SK-N-SH (cell line): ENCODE data around the gene ELOA. TPM values are rescaled to one million over a fixed set of nuclear protein-coding genes. Genes with fewer than 3 reads are reported as not detected.

ENCODE experiments used
- CTCF ChIA-PET: fragments of 300-600, 350-600 bp; formaldehyde crosslinking; extraction: SDS; loops from one replicate; lab custom pipeline; 2021; lab: Yijun Ruan, JAX
- POLR2A ChIA-PET: fragments of 350-600 bp; sonication (Branson Sonifier 250); formaldehyde crosslinking; extraction: SDS; loops from one replicate; lab custom pipeline; 2020; ENCODE audit warnings: antibody characterized with exemption, inconsistent platforms; lab: Yijun Ruan, JAX
- DNase-seq: peaks from one replicate; pipeline ENCODE4 v3.0.0; 2012
- H2AFZ ChIP-seq: fragments of 200-600 bp; sonication (generic); 2 replicates; pipeline ENCODE4 v1.8.1; 2016; ENCODE audit warnings: antibody characterized with exemption, mild to moderate bottlenecking, low read depth
- H3F3A ChIP-seq: fragments of 200-600 bp; sonication (generic); replicated peaks from 2 replicates; pipeline ENCODE3; 2016; ENCODE audit warnings: antibody characterized with exemption, mild to moderate bottlenecking; ENCODE audit not compliant: insufficient read depth
- H3K27ac ChIP-seq, 2 experiments: fragments of 200-500 bp in 1 of 2; fragments of 200-600 bp in 1 of 2; sonication (Bioruptor generic) in 1 of 2; sonication (generic), shearing (Covaris generic) in 1 of 2; 2 replicates each; pipeline versions ENCODE4 v1.5.1 to v1.6.1; 2014 to 2016; ENCODE audit warnings: low read depth in 2 of 2, inconsistent platforms in 1 of 2, low read length in 1 of 2, mild to moderate bottlenecking in 1 of 2, mixed read lengths in 1 of 2
- H3K27me3 ChIP-seq: fragments of 200-600 bp; sonication (generic), shearing (Covaris generic); 2 replicates; pipeline ENCODE4 v1.6.1; 2016; ENCODE audit warnings: mixed run types; ENCODE audit not compliant: insufficient read depth
- H3K36me3 ChIP-seq, 2 experiments: fragments of 200-500 bp in 1 of 2; fragments of 200-600 bp in 1 of 2; sonication (Bioruptor generic) in 1 of 2; sonication (generic) in 1 of 2; replicated peaks in 1 of 2; 2 replicates each; pipeline versions ENCODE3 to v1.5.1; 2014 to 2016; ENCODE audit warnings: low read length in 1 of 2, mild to moderate bottlenecking in 1 of 2; ENCODE audit not compliant: insufficient read depth in 2 of 2, control insufficient read depth in 1 of 2
- H3K4me1 ChIP-seq, 2 experiments: fragments of 200-500 bp in 1 of 2; fragments of 200-600 bp in 1 of 2; sonication (Bioruptor generic) in 1 of 2; sonication (generic), shearing (Covaris generic) in 1 of 2; 2 replicates each; pipeline versions ENCODE4 v1.5.1 to v1.6.1; 2014 to 2016; ENCODE audit warnings: low read depth in 1 of 2, low read length in 1 of 2, mixed run types in 1 of 2; ENCODE audit not compliant: insufficient read depth in 2 of 2, control insufficient read depth in 1 of 2
- H3K4me2 ChIP-seq: fragments of 200-600 bp; sonication (generic), shearing (Covaris generic); 2 replicates; pipeline ENCODE4 v1.6.1; 2017; ENCODE audit warnings: mixed run types
- H3K4me3 ChIP-seq, 2 experiments: fragments of 200-500 bp in 1 of 2; fragments of 200-600 bp in 1 of 2; sonication (Bioruptor generic) in 1 of 2; sonication (generic), shearing (Covaris generic) in 1 of 2; 2 replicates each; pipeline versions ENCODE4 v1.5.1 to v1.8.1; 2014 to 2016; ENCODE audit warnings: low read depth in 2 of 2, inconsistent platforms in 1 of 2, low read length in 1 of 2, mild to moderate bottlenecking in 1 of 2, mixed read lengths in 1 of 2, moderate library complexity in 1 of 2
- H3K79me2 ChIP-seq: fragments of 200-600 bp; sonication (generic); 2 replicates; pipeline ENCODE4 v1.8.1; 2017; ENCODE audit warnings: mild to moderate bottlenecking; ENCODE audit not compliant: insufficient read depth
- H3K9ac ChIP-seq: fragments of 200-600 bp; sonication (generic); 2 replicates; pipeline ENCODE4 v1.6.1; 2017; ENCODE audit warnings: mixed run types
- H3K9me2 ChIP-seq: fragments of 200-600 bp; sonication (generic); 2 replicates; pipeline ENCODE4 v1.6.1; 2017; ENCODE audit warnings: mixed run types
- H3K9me3 ChIP-seq: fragments of 200-600 bp; sonication (generic); 2 replicates; pipeline ENCODE4 v1.6.1; 2017; ENCODE audit warnings: mixed run types, mild to moderate bottlenecking, moderate library complexity
- H4K20me1 ChIP-seq: fragments of 200-600 bp; sonication (generic); 2 replicates; pipeline ENCODE4 v1.6.1; 2017; ENCODE audit warnings: mild to moderate bottlenecking, mixed run types; ENCODE audit not compliant: insufficient read depth
- ELF1 ChIP-seq: IDR thresholded peaks from 2 replicates; pipeline ENCODE4 v1.4.0; 2012
- EP300 ChIP-seq, 2 experiments: IDR thresholded peaks; 2 replicates each; pipeline versions ENCODE4 v1.4.0 to v1.6.1; 2012; ENCODE audit warnings: borderline replicate concordance in 1 of 2, low read depth in 1 of 2, low read length in 1 of 2
- EZH2phosphoT487 ChIP-seq: fragments of 200-600 bp; sonication (generic); IDR thresholded peaks from 2 replicates; pipeline ENCODE4 v1.6.1; 2017; ENCODE audit warnings: low read depth, mixed run types, mild to moderate bottlenecking, antibody characterized with exemption, moderate library complexity, borderline replicate concordance
- FOSL2 ChIP-seq: IDR thresholded peaks from 2 replicates; pipeline ENCODE4 v1.4.0; 2012; ENCODE audit warnings: low read depth, mild to moderate bottlenecking, moderate library complexity, borderline replicate concordance
- GABPA ChIP-seq: IDR thresholded peaks from 2 replicates; pipeline ENCODE4 v1.4.0; 2012; ENCODE audit warnings: low read depth, mild to moderate bottlenecking
- MAX ChIP-seq: IDR thresholded peaks from 2 replicates; pipeline ENCODE4 v1.4.0; 2012; ENCODE audit warnings: low read depth
- MEF2A ChIP-seq: IDR thresholded peaks from 2 replicates; pipeline ENCODE4 v1.4.0; 2012; ENCODE audit warnings: low read depth, borderline replicate concordance
- RFX5 ChIP-seq: IDR thresholded peaks from 2 replicates; pipeline ENCODE4 v1.6.1; 2012; ENCODE audit warnings: mild to moderate bottlenecking, improper control_type of control experiment, low read length
- TAF1 ChIP-seq: IDR thresholded peaks from 2 replicates; pipeline ENCODE4 v1.6.1; 2012; ENCODE audit warnings: low read depth, mild to moderate bottlenecking, low read length, moderate library complexity, borderline replicate concordance
- USF1 ChIP-seq: IDR thresholded peaks from 2 replicates; pipeline ENCODE4 v1.4.0; 2012; ENCODE audit warnings: low read depth, borderline replicate concordance
- WGBS: methylation state at CpG from one replicate; pipeline ENCODE4 v1.1.6; 2017; ENCODE audit warnings: low lambda C conversion rate; 5-methylcytosine and 5-hydroxymethylcytosine counted together
- polyA plus RNA-seq, 3 experiments: library from polyadenylated mRNA; depleted of rRNA; stranded (reverse); fragments of >200 nt; gene quantifications; 2 replicates each; pipeline ENCODE4 v1.2.3, GENCODE V29; 2012
- TF ChIP-seq, protein P1 (sequence below): IDR thresholded peaks from 2 replicates; pipeline ENCODE4 v1.6.1; 2012; ENCODE audit warnings: mild to moderate bottlenecking, low read depth, low read length, moderate library complexity

The ELOA gene
- polyA plus RNA-seq, 1 of the 3 experiments (the other 2 are of a cell fraction), result 14.5 TPM

DNA sequence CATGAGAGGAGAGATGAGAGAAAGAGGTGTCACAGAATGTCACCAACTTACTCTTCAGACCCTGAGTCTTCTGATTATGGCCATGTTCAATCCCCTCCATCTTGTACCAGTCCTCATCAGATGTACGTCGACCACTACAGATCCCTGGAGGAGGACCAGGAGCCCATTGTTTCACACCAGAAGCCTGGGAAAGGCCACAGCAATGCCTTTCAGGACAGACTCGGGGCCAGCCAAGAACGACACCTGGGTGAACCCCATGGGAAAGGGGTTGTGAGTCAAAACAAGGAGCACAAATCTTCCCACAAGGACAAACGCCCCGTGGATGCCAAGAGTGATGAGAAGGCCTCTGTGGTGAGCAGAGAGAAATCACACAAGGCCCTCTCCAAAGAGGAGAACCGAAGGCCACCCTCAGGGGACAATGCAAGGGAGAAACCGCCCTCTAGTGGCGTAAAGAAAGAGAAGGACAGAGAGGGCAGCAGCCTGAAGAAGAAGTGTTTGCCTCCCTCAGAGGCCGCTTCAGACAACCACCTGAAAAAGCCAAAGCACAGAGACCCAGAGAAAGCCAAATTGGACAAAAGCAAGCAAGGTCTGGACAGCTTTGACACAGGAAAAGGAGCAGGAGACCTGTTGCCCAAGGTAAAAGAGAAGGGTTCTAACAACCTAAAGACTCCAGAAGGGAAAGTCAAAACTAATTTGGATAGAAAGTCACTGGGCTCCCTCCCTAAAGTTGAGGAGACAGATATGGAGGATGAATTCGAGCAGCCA, 8.0 kb downstream of the ELOA start (continued):
- TF ChIP-seq USF1 (no peak), EZH2phosphoT487 (no peak), EP300 (IDR thresholded peaks at IDR 0.05; ENCODE audit: borderline replicate concordance in 1 of 2, low read depth in 1 of 2, low read length in 1 of 2) (no peak), RFX5 (no peak), FOSL2 (no peak)
- TF ChIP-seq, all 33 proteins: peak for 3

GRCh38 chr1:23751815-23752200, 8.5 kb downstream of the ELOA start:
- H3K36me3 ChIP-seq, result peaks cover 75 to 86% of the 10 kb centered on the region in 2 experiments
- POLR2A ChIA-PET, result no interaction called here
- no peak overlapping the region for H3K27ac ChIP-seq
- H3K9ac ChIP-seq, result no peak overlapping the region
- H3K4me2 ChIP-seq, result no peak overlapping the region
- peaks cover 8% of the 10 kb centered on the region for H3F3A ChIP-seq
- TF ChIP-seq EP300 (IDR thresholded peaks at IDR 0.05; ENCODE audit: borderline replicate concordance in 1 of 2, low read depth in 1 of 2, low read length in 1 of 2) (no peak), GABPA (no peak), TAF1 (no peak), EZH2phosphoT487 (no peak), MAX (no peak), ELF1 (no peak), FOSL2 (no peak), MEF2A (no peak), USF1 (no peak)
- TF ChIP-seq, protein P1, sequence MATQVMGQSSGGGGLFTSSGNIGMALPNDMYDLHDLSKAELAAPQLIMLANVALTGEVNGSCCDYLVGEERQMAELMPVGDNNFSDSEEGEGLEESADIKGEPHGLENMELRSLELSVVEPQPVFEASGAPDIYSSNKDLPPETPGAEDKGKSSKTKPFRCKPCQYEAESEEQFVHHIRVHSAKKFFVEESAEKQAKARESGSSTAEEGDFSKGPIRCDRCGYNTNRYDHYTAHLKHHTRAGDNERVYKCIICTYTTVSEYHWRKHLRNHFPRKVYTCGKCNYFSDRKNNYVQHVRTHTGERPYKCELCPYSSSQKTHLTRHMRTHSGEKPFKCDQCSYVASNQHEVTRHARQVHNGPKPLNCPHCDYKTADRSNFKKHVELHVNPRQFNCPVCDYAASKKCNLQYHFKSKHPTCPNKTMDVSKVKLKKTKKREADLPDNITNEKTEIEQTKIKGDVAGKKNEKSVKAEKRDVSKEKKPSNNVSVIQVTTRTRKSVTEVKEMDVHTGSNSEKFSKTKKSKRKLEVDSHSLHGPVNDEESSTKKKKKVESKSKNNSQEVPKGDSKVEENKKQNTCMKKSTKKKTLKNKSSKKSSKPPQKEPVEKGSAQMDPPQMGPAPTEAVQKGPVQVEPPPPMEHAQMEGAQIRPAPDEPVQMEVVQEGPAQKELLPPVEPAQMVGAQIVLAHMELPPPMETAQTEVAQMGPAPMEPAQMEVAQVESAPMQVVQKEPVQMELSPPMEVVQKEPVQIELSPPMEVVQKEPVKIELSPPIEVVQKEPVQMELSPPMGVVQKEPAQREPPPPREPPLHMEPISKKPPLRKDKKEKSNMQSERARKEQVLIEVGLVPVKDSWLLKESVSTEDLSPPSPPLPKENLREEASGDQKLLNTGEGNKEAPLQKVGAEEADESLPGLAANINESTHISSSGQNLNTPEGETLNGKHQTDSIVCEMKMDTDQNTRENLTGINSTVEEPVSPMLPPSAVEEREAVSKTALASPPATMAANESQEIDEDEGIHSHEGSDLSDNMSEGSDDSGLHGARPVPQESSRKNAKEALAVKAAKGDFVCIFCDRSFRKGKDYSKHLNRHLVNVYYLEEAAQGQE, result no peak
- TF ChIP-seq, all 33 proteins: peak for 0
- WGBS, result 93% methylated on average over 4 of the region's 4 CpGs
- Histone ChIP-seq H2AFZ (no peak overlapping the region), H3K4me3 (no peak overlapping the region), H3K9me3 (no peaks in the 10 kb centered on the region), H3K4me1 (peaks cover 0 to 10% of the 10 kb centered on the region in 2 experiments; a peak in 1 of 4 replicates), H3K79me2 (peaks cover 70% of the 10 kb centered on the region), H3K27me3 (no peaks in the 10 kb centered on the region), H4K20me1 (peaks cover 47% of the 10 kb centered on the region), H3K9me2 (no peaks in the 10 kb centered on the region)
- CTCF ChIA-PET, result interaction anchor here (0.7 to 4.0 kb wide), 11 partner anchors 9 to 255 kb away, joined by 3 to 12 read pairs (median 4); partner anchors contain the start of gene ELOA
- DNase-seq, result no peak
